CD4-positive, alpha-beta T cell (primary cell): ENCODE measurements around the gene SH3GL2. TPM values are rescaled to one million over a fixed set of nuclear protein-coding genes. Genes with fewer than 3 reads are reported as not detected.

Experiments
- ATAC-seq: fragments of 200-7000 bp; cut with Tn5 transposase; one replicate; pipeline ENCODE4 v1.10.0; 2022; ENCODE audit warnings: mild to moderate bottlenecking; ENCODE audit not compliant: poor library complexity
- CTCF ChIA-PET: fragments of 350-600 bp; sonication (Branson Sonifier 250); formaldehyde crosslinking; loops from one replicate; lab custom pipeline; 2021; ENCODE audit warnings: antibody characterized with exemption, inconsistent platforms; lab: Charles Lee
- POLR2A ChIA-PET: fragments of 350-600 bp; sonication (Branson Sonifier 250); formaldehyde crosslinking; loops from one replicate; lab custom pipeline; 2021; ENCODE audit warnings: antibody characterized with exemption, inconsistent platforms; lab: Charles Lee
- DNase-seq, 14 experiments: peaks; one replicate each; pipeline ENCODE4 v3.0.0-alpha.2; 2013 to 2020; ENCODE audit warnings: mixed read lengths in 2 of 14
- H3K27ac ChIP-seq, 2 donors: one replicate each; pipeline versions ENCODE4 v1.5.1 to v1.7.0; 2013; ENCODE audit warnings: low read length in 2 of 2, low read depth in 1 of 2, mild to moderate bottlenecking in 1 of 2
- H3K27me3 ChIP-seq, 2 experiments: 1 replicate in 1 of 2; 2 replicates in 1 of 2; pipeline versions ENCODE4 v1.6.1 to v1.7.0; 2013; ENCODE audit warnings: low read length in 2 of 2, control low read depth in 1 of 2, mild to moderate bottlenecking in 1 of 2, moderate library complexity in 1 of 2; ENCODE audit not compliant: insufficient read depth in 2 of 2, control insufficient read depth in 1 of 2
- H3K36me3 ChIP-seq: one replicate; pipeline ENCODE4 v1.6.1; 2013; ENCODE audit warnings: low read length, control low read depth; ENCODE audit not compliant: insufficient read depth
- H3K4me1 ChIP-seq: one replicate; pipeline ENCODE4 v1.6.1; 2013; ENCODE audit warnings: low read length, control low read depth; ENCODE audit not compliant: insufficient read depth
- H3K4me3 ChIP-seq: one replicate; pipeline ENCODE4 v1.5.1; 2013; ENCODE audit warnings: mild to moderate bottlenecking, low read length, moderate library complexity
- H3K9me3 ChIP-seq, 2 experiments: 1 replicate in 1 of 2; 2 replicates in 1 of 2; pipeline versions ENCODE4 v1.6.1 to v1.7.0; 2013; ENCODE audit warnings: low read length in 2 of 2, mild to moderate bottlenecking in 2 of 2, control low read depth in 1 of 2, moderate library complexity in 1 of 2; ENCODE audit not compliant: control insufficient read depth in 1 of 2, insufficient read depth in 1 of 2
- H3K27ac Mint-ChIP-seq: one replicate; pipeline ENCODE4 v1.8.0; 2020; ENCODE audit warnings: mixed read lengths
- H3K27me3 Mint-ChIP-seq: one replicate; pipeline ENCODE4 v1.8.0; 2021; ENCODE audit warnings: mixed read lengths
- H3K36me3 Mint-ChIP-seq: one replicate; pipeline ENCODE4 v1.8.0; 2021; ENCODE audit warnings: low read depth, mixed read lengths
- H3K4me1 Mint-ChIP-seq: one replicate; pipeline ENCODE4 v1.8.0; 2021; ENCODE audit warnings: low read depth, mixed read lengths
- H3K4me3 Mint-ChIP-seq: one replicate; pipeline ENCODE4 v1.8.0; 2020; ENCODE audit warnings: mild to moderate bottlenecking, mixed read lengths
- H3K9me3 Mint-ChIP-seq: one replicate; pipeline ENCODE4 v1.8.0; 2020; ENCODE audit warnings: mixed read lengths
- CTCF ChIP-seq: fragments of 200-600 bp; IDR thresholded peaks from one replicate; pipeline ENCODE4 v1.8.0; 2022; ENCODE audit warnings: antibody characterized with exemption, mild to moderate bottlenecking
- intact Hi-C, 2 experiments: fragments of 100-400 bp; cut with DNase I in 1 of 2; cut with micrococcal nuclease in 1 of 2; formaldehyde crosslinking; loops; one replicate each; pipeline versions ENCODE4 v1.15.1 to v1.9.0; 2023 to 2025; cut with DNase I, micrococcal nuclease
- total RNA-seq, 174 experiments: library from RNA in 2 of 174; stranded (reverse) in 2 of 174; gene quantifications; one replicate each; pipeline ENCODE4 v1.2.3 and lab custom pipeline; 2021 to 2026

The SH3GL2 gene
- total RNA-seq, 2 experiments from 2014 or later: not detected

DNA sequence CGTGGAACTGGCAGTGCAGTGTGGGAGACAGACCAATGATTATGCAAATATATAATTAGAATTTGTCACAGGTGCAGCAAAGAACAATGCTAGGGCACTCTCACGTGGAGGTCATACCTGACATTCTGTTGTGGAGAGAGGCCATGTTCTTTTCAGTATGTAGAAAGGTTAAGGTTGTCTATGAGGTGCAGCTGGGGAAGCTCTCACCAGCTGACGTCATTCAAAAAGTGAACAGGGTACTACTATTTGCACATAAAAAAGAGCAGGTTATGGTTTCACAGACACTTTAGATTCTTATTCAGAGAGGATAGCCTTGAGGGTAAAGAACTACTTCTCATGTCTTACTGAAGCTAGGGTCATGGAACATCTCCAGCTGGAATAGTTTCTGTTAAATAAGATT, 19.1 kb downstream of the SH3GL2 start:
- intact Hi-C loops: no loop called here
- CTCF ChIA-PET: no interaction called here
- H3K4me1 Mint-ChIP-seq: no peaks in the 10 kb centered on the region
- no peaks in the 10 kb centered on the region for H3K36me3 Mint-ChIP-seq
- POLR2A ChIA-PET: no interaction called here
- ATAC-seq: no peak
- H3K4me3 ChIP-seq: no peak overlapping the region
- H3K27ac Mint-ChIP-seq: no peak overlapping the region
- H3K4me3 Mint-ChIP-seq: no peak overlapping the region
- H3K9me3 Mint-ChIP-seq: peaks cover 2% of the 10 kb centered on the region
- no peaks in the 10 kb centered on the region for H3K4me1 ChIP-seq
- no peak for DNase-seq
- H3K27me3 ChIP-seq: no peaks in the 10 kb centered on the region
- no peak for TF ChIP-seq CTCF
- H3K36me3 ChIP-seq: no peaks in the 10 kb centered on the region
- no peaks in the 10 kb centered on the region for H3K9me3 ChIP-seq
- H3K27me3 Mint-ChIP-seq: no peaks in the 10 kb centered on the region
- H3K27ac ChIP-seq: no peak overlapping the region

- ChIA-PET CTCF (no interaction called here), POLR2A (no interaction called here)
Observed at GRCh38 chr9:17600962-17601593, 22.2 kb downstream of the SH3GL2 start.

GRCh38 chr9:17604556-17604955, 25.7 kb downstream of the SH3GL2 start:
- no peak for TF ChIP-seq CTCF
- Histone ChIP-seq H3K36me3 (no peaks in the 10 kb centered on the region), H3K9me3 (peaks cover 0 to 4% of the 10 kb centered on the region in 2 experiments), H3K27me3 (no peaks in the 10 kb centered on the region), H3K4me1 (no peaks in the 10 kb centered on the region), H3K4me3 (no peak overlapping the region), H3K27ac (no peak overlapping the region)
- ATAC-seq: no peak
- Mint-ChIP-seq H3K4me3 (no peak overlapping the region), H3K9me3 (no peaks in the 10 kb centered on the region), H3K4me1 (no peaks in the 10 kb centered on the region), H3K27me3 (no peaks in the 10 kb centered on the region), H3K36me3 (no peaks in the 10 kb centered on the region), H3K27ac (no peak overlapping the region)
- DNase-seq: no peak
- intact Hi-C loops: no loop called here
- CTCF ChIA-PET: no interaction called here
- POLR2A ChIA-PET: no interaction called here

More at GRCh38 chr9:17600962-17601593, 22.2 kb downstream of the SH3GL2 start:
- ATAC-seq: no peak
- no peaks in the 10 kb centered on the region for H3K36me3 ChIP-seq
- H3K27me3 ChIP-seq: no peaks in the 10 kb centered on the region
- Mint-ChIP-seq H3K4me1 (no peaks in the 10 kb centered on the region), H3K4me3 (no peak overlapping the region), H3K36me3 (no peaks in the 10 kb centered on the region), H3K27ac (no peak overlapping the region), H3K9me3 (peaks cover 2% of the 10 kb centered on the region), H3K27me3 (no peaks in the 10 kb centered on the region)
- intact Hi-C loops: no loop called here
- TF ChIP-seq CTCF: no peak
- no peak for DNase-seq
- no peak overlapping the region for H3K4me3 ChIP-seq
- H3K4me1 ChIP-seq: no peaks in the 10 kb centered on the region
- no peak overlapping the region for H3K27ac ChIP-seq
- H3K9me3 ChIP-seq: peaks cover 0 to 1% of the 10 kb centered on the region in 2 experiments
